GM12801 (cell line): ENCODE results near the gene TMC7.

ENCODE experiments used
- CTCF ChIP-seq: IDR thresholded peaks from one replicate; pipeline ENCODE4 v1.5.1; 2011; ENCODE audit warnings: control low read depth; ENCODE audit not compliant: insufficient read length; ENCODE audit errors: extremely low read depth

The TMC7 gene

GRCh38 chr16:18966791-18967190 lies 16.9 kb upstream of the TMC7 start:
- no peak for TF ChIP-seq CTCF

- TF ChIP-seq CTCF, result no peak
These were observed 14.5 kb upstream of the TMC7 start for GRCh38 chr16:18969050-18969854.

GRCh38 chr16:18969855-18970240 lies 13.9 kb upstream of the TMC7 start:
- TF ChIP-seq CTCF, result no peak

- no peak for TF ChIP-seq CTCF
These were observed 8.6 kb upstream of the TMC7 start for GRCh38 chr16:18975109-18975508.

- TF ChIP-seq CTCF, result no peak
These were observed 3.8 kb upstream of the TMC7 start for GRCh38 chr16:18979936-18980335.

GRCh38 chr16:18984435-18985005 lies 786 bp downstream of the TMC7 start:
- TF ChIP-seq CTCF, result no peak

GRCh38 chr16:18999045-18999393 lies 15.3 kb downstream of the TMC7 start:
- TF ChIP-seq CTCF, result no peak
